HepG2 (cell line): ENCODE measurements around the gene MSANTD1. TPM values are rescaled to one million over a fixed set of nuclear protein-coding genes. Genes with fewer than 3 reads are reported as not detected.

Experiments
- ATAC-seq: fragments of 200-7000 bp; cut with Tn5 transposase; 3 replicates; pipeline ENCODE4 v1.9.1; 2020; ENCODE audit warnings: mild to moderate bottlenecking, moderate library complexity
- BruUV-seq: library from RNA; stranded (reverse); fragments of 400-500 nt; replicated peaks from 2 replicates; lab custom pipeline; 2021; lab: Mats Ljungman, UMichigan
- CTCF ChIA-PET: fragments of 300-600 bp; formaldehyde crosslinking; extraction: SDS; loops from one replicate; lab custom pipeline; 2021; ENCODE audit warnings: low total read pairs, inconsistent platforms, low intra/inter-chr PET ratio; lab: Yijun Ruan, JAX
- POLR2A ChIA-PET: fragments of 350-600 bp; sonication (Branson Sonifier 250); formaldehyde crosslinking; loops from one replicate; lab custom pipeline; 2020; ENCODE audit warnings: antibody characterized with exemption, inconsistent platforms; lab: Yijun Ruan, JAX
- DNase-seq: peaks from one replicate; pipeline ENCODE4 v3.0.0-alpha.2; 2015; ENCODE audit warnings: low spot score
- FAIRE-seq: peaks from 3 replicates; lab custom pipeline; 2011; peaks lifted over from hg19 to GRCh38; lab: Jason Lieb, UNC
- H2AFZ ChIP-seq: one replicate; pipeline ENCODE4 v1.6.1; 2011; ENCODE audit warnings: low read length, inconsistent platforms
- H3K27ac ChIP-seq: fragments of 300-600 bp; 3 replicates; pipeline ENCODE4 v1.8.0; 2011; ENCODE audit warnings: mixed run types, mild to moderate bottlenecking, mixed read lengths, low read length, inconsistent platforms; ENCODE audit not compliant: insufficient read depth; ENCODE audit errors: extremely low read length
- H3K27me3 ChIP-seq, 2 experiments: fragments of 200-600 bp in 1 of 2; 2 replicates in 1 of 2; 3 replicates in 1 of 2; pipeline versions ENCODE4 v1.6.0 to v1.8.0; 2011; ENCODE audit warnings: low read length in 2 of 2, mild to moderate bottlenecking in 2 of 2, moderate library complexity in 2 of 2, inconsistent platforms in 1 of 2; ENCODE audit not compliant: insufficient read depth in 2 of 2, control insufficient read depth in 1 of 2
- H3K36me3 ChIP-seq, 2 experiments: fragments of 200-600 bp in 1 of 2; replicated peaks in 1 of 2; 2 replicates in 1 of 2; 3 replicates in 1 of 2; pipeline versions ENCODE4 v1.5.1 to v1.8.0; 2011; ENCODE audit warnings: low read length in 2 of 2, inconsistent platforms in 1 of 2; ENCODE audit not compliant: insufficient read depth in 2 of 2, control insufficient read depth in 1 of 2
- H3K4me1 ChIP-seq: 2 replicates; pipeline ENCODE4 v1.5.1; 2012; ENCODE audit warnings: low read length, inconsistent platforms; ENCODE audit not compliant: insufficient read depth
- H3K4me2 ChIP-seq: 2 replicates; pipeline ENCODE4 v1.6.0; 2011; ENCODE audit warnings: low read depth, low read length, inconsistent platforms
- H3K4me3 ChIP-seq, 3 experiments: fragments of 200-600 bp in 1 of 3; sonication (generic), shearing (Covaris generic) in 1 of 3; replicated peaks in 1 of 3; 2 replicates each; pipeline ENCODE4 v1.5.1; 2011 to 2016; ENCODE audit warnings: low read length in 3 of 3, inconsistent platforms in 2 of 3, low read depth in 2 of 3, mild to moderate bottlenecking in 2 of 3, control low read depth in 1 of 3, mixed read lengths in 1 of 3; ENCODE audit not compliant: insufficient read depth in 1 of 3
- H3K79me2 ChIP-seq: one replicate; pipeline ENCODE4 v1.6.1; 2011; ENCODE audit warnings: low read length, inconsistent platforms; ENCODE audit not compliant: insufficient read depth
- H3K9ac ChIP-seq: 2 replicates; pipeline ENCODE4 v1.6.0; 2011; ENCODE audit warnings: mild to moderate bottlenecking, low read depth, low read length, inconsistent platforms; ENCODE audit not compliant: insufficient read depth
- H3K9me3 ChIP-seq: 2 replicates; pipeline ENCODE4 v1.5.1; 2012; ENCODE audit warnings: mild to moderate bottlenecking, low read length
- H4K20me1 ChIP-seq: 2 replicates; pipeline ENCODE4 v1.6.0; 2011; ENCODE audit warnings: inconsistent platforms, mild to moderate bottlenecking, low read length, moderate library complexity; ENCODE audit not compliant: insufficient read depth
- MYC ChIP-seq: sonication (generic); formaldehyde crosslinking; IDR thresholded peaks from 2 replicates; pipeline ENCODE4 v1.9.0; 2021; ENCODE audit warnings: missing genetic modification reagents, borderline replicate concordance
- ZFP91 ChIP-seq: sonication (generic); formaldehyde crosslinking; IDR thresholded peaks from 2 replicates; pipeline ENCODE4 v1.9.0; 2022; ENCODE audit warnings: missing genetic modification reagents, mild to moderate bottlenecking, borderline replicate concordance
- ZNF687 ChIP-seq: sonication (generic); formaldehyde crosslinking; IDR thresholded peaks from 2 replicates; pipeline ENCODE4 v1.5.1; 2020; ENCODE audit warnings: mild to moderate bottlenecking, missing genetic modification reagents, moderate library complexity
- WGBS: methylation state at CpG from one replicate; pipeline ENCODE4 v1.1.6; 2017; ENCODE audit warnings: low lambda C conversion rate; 5-methylcytosine and 5-hydroxymethylcytosine counted together
- in situ Hi-C: cut with HindIII; loops from 2 replicates; pipeline ENCODE4 v1.10.0; 2017; ENCODE audit warnings: low pct_unique_long_range_greater_than_20kb; ENCODE audit not compliant: extremely low pct_ligation_motif_present
- intact Hi-C: fragments of 100-400 bp; cut with micrococcal nuclease; formaldehyde crosslinking; loops from one replicate; pipeline ENCODE4 v1.10.0; 2022; ENCODE audit not compliant: unreplicated experiment
- polyA plus RNA-seq, 8 experiments: library from polyadenylated mRNA; depleted of rRNA in 3 of 8; stranded (reverse) in 7 of 8; unstranded in 1 of 8; fragments of >200 nt; fragmentation: Illumina TruSeq in 4 of 8; extraction: Trizol in 4 of 8; gene quantifications; 2 replicates each; pipeline versions ENCODE4 v1.2.1 to v1.2.3, GENCODE V29; 2011 to 2016; ENCODE audit warnings: low read depth in 4 of 8, missing spikeins in 1 of 8, mixed read lengths in 1 of 8; ENCODE audit not compliant: insufficient read depth in 1 of 8
- total RNA-seq, 5 experiments: library from RNA; depleted of rRNA; stranded (reverse); fragments of >200 nt; fragmentation: Illumina TruSeq; extraction: Trizol; gene quantifications; 2 replicates each; pipeline ENCODE4 v1.2.3, GENCODE V29; 2016; ENCODE audit warnings: low read depth in 1 of 5

MSANTD1 gene
- total and polyA plus RNA-seq, 2 of the 13 experiments (the other 11 are each of a cell fraction or from before 2014, with no cell fraction given): 0.22 to 0.40 TPM

- peak; percentile 44; the same call in 1 of the 2 replicates for TF ChIP-seq ZNF687
- TF ChIP-seq MYC: no peak
- TF ChIP-seq ZFP91: 0 out of 2 replicates have a peak, but pooled peaks have one; percentile 24
- TF ChIP-seq, all 625 proteins: peak for 2
- Histone ChIP-seq H2AFZ (no peak overlapping the region), H3K27ac (peak overlapping the region; percentile 95), H3K9me3 (no peaks in the 10 kb centered on the region), H3K79me2 (no peaks in the 10 kb centered on the region), H3K27me3 (no peaks in the 10 kb centered on the region), H3K4me2 (no peak overlapping the region), H3K4me1 (peaks cover 76% of the 10 kb centered on the region), H3K4me3 (no peak overlapping the region), H3K36me3 (peaks cover 25 to 44% of the 10 kb centered on the region in 2 experiments), H3K9ac (no peak overlapping the region), H4K20me1 (no peaks in the 10 kb centered on the region)
- CTCF ChIA-PET: no interaction called here
- in situ Hi-C loops (no loop called here), intact Hi-C loops (loop anchor here (5.0 to 10.0 kb wide), 2 partner anchors 56 to 93 kb away; no protein-coding TSS in a partner anchor)
- no peak for ATAC-seq
- FAIRE-seq: no peak
- no peak for DNase-seq
- BruUV-seq: no TSS peak
- POLR2A ChIA-PET: no interaction called here
- WGBS: over 99% methylated on average over 13 of the region's 14 CpGs
Measured at GRCh38 chr4:3208826-3209225, 40.1 kb upstream of the MSANTD1 start.
